ENCODE data around the gene TRPV6.

Gene TRPV6

DNA sequence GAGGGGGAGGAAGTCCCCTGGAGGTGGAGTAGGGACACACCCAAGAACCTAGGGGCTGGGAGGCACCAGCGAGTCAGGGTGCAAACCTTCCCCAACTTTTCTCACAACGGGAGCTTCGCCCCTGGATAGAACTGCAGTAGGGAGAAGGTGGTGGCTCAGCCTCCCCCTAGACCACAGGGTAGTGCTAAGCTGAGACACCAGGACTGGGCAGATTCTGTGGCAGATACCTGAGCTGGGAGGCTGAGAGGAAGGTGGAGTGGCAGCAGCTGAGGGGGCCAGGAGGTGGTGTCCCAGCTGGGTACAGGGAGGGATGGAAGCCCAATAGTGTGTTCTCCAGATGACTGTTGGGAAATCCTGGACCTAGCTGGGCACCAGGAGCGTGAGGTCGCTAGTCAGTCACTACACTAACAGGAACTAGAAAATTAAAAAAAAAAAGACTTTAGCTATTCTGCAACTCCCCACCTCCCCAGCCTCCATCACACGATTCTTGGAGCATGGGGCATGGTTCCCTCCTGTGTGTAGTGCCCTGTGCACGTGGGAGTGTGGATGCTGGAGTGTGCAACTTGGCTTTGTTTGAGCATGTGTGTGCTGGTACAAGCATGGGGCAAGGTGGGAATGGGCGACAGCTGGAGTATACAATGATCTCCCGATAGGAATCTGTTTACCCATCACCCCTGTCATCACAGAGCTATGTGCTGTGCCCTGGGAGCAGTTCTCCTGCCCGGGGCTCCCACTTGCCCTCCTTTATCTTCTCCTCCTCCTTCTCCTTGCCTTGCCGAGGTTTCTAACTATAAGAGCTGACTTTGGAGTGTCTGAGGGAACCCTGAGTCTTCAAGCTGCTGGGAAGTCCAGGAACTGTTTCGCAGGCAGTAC is 8.8 kb upstream of the TRPV6 start:
- TF ChIP-seq, protein P1, sequence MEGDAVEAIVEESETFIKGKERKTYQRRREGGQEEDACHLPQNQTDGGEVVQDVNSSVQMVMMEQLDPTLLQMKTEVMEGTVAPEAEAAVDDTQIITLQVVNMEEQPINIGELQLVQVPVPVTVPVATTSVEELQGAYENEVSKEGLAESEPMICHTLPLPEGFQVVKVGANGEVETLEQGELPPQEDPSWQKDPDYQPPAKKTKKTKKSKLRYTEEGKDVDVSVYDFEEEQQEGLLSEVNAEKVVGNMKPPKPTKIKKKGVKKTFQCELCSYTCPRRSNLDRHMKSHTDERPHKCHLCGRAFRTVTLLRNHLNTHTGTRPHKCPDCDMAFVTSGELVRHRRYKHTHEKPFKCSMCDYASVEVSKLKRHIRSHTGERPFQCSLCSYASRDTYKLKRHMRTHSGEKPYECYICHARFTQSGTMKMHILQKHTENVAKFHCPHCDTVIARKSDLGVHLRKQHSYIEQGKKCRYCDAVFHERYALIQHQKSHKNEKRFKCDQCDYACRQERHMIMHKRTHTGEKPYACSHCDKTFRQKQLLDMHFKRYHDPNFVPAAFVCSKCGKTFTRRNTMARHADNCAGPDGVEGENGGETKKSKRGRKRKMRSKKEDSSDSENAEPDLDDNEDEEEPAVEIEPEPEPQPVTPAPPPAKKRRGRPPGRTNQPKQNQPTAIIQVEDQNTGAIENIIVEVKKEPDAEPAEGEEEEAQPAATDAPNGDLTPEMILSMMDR (IDR thresholded peaks at IDR 0.05; ENCODE audit: control insufficient read depth, extremely low read depth, insufficient read depth) = no peak

DNA sequence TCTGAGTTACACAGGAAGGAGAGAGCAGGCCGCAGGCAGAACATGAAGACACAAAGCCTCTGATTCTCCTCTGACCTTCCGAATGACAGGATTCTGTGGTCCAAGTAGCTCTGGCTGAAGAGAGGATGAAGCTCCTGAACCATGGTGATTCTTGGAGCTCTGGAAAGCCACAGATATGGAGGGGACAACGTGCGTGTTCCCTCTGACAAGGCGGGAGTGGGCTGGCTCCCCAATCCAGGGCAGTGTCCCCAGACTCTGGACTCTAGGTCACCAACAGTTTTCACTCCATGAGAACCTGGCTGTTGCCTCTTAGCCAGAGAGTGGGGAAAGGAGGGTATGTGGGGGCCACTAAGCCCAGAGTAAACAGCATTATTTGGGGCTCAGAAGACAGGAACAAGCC is 7.4 kb upstream of the TRPV6 start:
- no peak for DNase-seq (ENCODE audit: low read depth)
- TF ChIP-seq, protein P1 (IDR thresholded peaks at IDR 0.05; ENCODE audit: control insufficient read depth, extremely low read depth, insufficient read depth) = no peak
- H3K4me3 ChIP-seq (ENCODE audit: low read depth, low read length) = no peak overlapping the region

More for the DNA sequence above, 8.8 kb upstream of the TRPV6 start:
- no peak overlapping the region for H3K4me3 ChIP-seq (ENCODE audit: low read depth, low read length)
- no peak for DNase-seq (ENCODE audit: low read depth)

DNA sequence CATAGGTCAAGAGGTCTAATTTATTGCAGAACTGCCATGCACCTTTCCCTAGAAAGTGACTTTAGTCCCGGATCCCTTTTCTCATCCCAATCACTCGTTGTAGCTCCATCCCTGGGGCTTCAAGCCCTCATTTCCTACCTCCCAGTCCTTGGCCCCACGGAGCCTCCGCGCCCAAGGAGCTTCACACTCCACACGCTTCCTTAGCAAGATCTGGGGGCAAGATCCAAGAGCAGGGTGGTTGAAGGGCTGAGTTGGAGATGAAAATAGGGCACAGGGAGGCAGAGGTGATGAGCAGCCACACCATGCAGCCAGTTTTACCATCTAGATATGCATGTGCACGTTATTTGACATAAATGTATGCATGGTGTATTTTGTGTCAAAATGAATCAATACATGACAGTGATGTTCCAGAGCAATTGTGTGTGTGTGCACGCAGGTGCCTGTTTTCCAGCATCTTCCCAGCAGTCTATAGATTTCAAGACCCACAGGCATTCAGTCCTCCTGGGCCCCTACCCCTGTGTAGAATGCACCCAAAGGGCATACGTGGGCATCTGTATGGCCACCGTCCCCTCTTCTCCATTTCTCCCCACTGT is 6.0 kb upstream of the TRPV6 start:
- TF ChIP-seq, protein P1 (IDR thresholded peaks at IDR 0.05; ENCODE audit: control insufficient read depth, extremely low read depth, insufficient read depth) = no peak
- DNase-seq (ENCODE audit: low read depth) = no peak
- no peak overlapping the region for H3K4me3 ChIP-seq (ENCODE audit: low read depth, low read length)

DNA sequence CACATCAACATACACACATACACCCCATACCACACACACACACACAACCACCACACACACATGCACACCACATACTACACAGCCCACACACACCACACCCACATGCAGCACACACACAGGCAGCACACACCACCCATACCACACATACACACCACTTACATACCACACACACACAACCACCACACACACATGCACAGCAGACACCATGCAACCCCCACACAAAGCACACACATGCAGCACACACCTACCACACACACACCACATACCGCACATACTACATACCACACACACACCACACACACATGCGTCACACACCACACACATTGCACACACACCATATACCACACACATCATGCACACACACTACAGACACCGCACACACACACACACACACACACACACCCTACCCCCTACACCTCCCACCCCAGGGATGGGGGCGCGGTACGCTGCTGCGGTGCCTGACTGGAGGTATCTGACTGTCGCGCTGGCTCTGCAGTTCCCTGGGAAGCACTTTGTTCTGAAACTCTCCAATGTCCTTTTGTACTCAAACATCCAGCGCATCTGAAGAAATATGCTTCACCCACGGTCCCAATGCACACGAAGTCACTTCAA is 5.4 kb upstream of the TRPV6 start:
- DNase-seq (ENCODE audit: low read depth) = no peak
- H3K4me3 ChIP-seq (ENCODE audit: low read depth, low read length) = no peak overlapping the region
- TF ChIP-seq, protein P1 (IDR thresholded peaks at IDR 0.05; ENCODE audit: control insufficient read depth, extremely low read depth, insufficient read depth) = no peak

DNA sequence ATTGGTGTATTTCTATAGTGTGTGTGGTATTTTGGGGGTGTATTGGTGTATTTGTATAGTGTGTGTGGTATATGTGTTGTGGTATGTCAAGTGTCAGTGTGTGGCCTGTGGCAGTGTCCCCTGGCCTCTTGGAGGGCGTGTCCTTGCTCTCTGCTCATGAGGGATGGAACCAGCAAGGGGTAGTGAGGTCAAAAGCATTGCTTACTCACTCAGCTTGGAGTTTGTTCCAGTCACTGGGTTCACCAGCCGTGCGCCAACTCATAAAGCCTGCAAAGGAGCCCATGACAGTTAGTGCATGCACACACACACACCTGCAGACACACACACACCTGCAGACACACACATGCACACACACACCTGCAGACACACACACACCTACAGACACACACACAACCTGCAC is 4.3 kb upstream of the TRPV6 start:
- no peak overlapping the region for H3K4me3 ChIP-seq (ENCODE audit: low read depth, low read length)
- TF ChIP-seq, protein P1 (IDR thresholded peaks at IDR 0.05; ENCODE audit: control insufficient read depth, extremely low read depth, insufficient read depth) = no peak
- no peak for DNase-seq (ENCODE audit: low read depth)

DNA sequence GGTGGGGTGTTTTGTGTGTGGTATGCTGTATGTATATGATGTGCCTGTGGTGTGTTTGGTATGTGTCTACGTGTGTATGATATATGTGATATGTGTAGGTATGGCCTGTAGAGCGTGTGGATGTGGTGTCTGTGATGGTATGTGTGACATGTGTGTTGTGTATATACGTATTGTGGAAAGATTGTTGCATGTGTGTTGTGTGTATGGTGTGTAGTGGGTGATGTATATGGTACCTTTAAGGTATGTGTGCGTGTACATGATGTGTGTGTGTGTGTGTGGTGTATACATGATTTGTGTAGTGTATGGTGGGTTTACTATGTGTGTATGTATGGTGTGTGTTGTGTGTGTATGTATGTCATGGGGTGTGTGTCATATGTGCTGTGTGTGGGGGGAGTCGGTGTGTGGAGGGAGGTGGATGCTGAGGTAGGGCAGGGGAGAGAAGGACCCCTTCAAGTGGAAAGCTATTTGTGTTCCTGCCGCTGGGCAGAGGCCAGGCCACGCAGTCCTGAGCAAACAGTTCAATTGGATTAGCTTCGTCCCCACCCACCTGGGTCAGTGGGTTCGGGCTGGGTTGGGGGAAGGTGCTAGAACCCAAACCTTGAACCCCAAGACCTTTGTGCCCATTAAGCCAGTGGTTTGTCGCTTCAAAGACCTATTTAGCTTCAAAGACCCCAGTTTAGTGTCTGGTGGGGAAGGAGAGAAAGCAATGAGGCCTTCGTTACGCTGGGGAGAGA is 1.9 kb upstream of the TRPV6 start:
- TF ChIP-seq, protein P1 (IDR thresholded peaks at IDR 0.05; ENCODE audit: control insufficient read depth, extremely low read depth, insufficient read depth) = no peak
- H3K4me3 ChIP-seq (ENCODE audit: low read depth, low read length) = no peak overlapping the region
- DNase-seq (ENCODE audit: low read depth) = no peak

Data from LNCaP clone FGC (cell line).